Ureter (tissue), 1 donor: ENCODE results near the gene YY1. TPM values are rescaled to one million over a fixed set of nuclear protein-coding genes. Genes with fewer than 3 reads are reported as not detected.
"Not testable (repeated sequence)": the region's sequence is repeated elsewhere in the genome, so short reads cannot be mapped to it uniquely, and the experiment has no call there.

Experiments
- DNase-seq: peaks from one replicate; pipeline ENCODE4 v3.0.0-alpha.2; 2020; ENCODE audit warnings: low spot score
- total RNA-seq: library from RNA; stranded (reverse); gene quantifications from one replicate; pipeline ENCODE4 v1.2.4, GENCODE V29; 2023
- donor health status: DM: yes; HTN: yes; CAD: no.

Gene YY1
- total RNA-seq, 1 donor from 2014 or later = 79.4 TPM

DNA sequence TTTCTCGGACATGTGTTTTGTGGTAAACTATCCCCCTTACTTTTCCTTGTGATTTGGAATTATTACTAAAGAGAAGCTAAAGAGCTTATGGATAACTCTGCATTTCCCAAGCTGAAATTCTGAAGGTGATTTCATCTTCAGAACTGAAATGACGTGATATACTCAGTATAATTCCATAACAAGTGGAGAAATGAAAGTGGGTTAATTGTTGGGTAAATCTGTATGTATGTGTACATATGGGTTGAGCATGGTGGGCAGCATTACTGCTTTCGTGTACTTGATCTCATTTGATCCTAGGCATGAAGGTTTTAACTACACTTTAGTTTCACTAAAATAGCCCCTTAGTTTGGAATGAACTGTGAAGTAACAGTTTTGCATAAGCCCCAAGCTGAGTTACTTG, 4.1 kb downstream of the YY1 start:
- DNase-seq = no peak

DNA sequence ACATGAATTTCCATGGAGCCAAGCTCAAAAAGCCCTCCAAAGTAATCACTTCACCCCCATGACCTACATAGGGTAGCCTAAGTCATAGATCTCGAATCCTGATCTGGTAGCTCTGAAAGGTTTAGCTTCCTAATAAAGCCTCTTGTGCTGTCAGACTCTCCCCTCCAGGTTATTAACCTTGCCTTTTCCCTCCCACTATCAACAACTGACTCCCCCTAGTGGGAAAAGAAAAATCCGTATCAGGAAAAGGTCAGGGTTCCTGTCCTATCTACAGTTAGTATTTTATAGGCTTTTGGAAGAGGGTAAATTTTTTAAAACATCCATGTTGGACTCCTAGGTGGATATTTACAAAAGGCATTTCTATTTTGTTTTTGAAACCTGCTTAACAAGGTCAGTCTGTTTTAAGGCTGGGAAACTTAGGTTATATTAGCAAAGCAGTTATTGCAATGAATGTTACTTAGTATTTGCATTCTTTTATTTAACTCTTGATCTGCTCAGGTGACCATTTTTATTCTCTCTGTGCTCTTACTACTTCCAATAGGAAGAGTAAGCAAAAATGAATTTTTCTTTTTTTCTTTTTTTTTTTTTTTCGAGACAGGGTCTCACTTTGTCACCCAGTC, 8.0 kb downstream of the YY1 start:
- DNase-seq = no peak

DNA sequence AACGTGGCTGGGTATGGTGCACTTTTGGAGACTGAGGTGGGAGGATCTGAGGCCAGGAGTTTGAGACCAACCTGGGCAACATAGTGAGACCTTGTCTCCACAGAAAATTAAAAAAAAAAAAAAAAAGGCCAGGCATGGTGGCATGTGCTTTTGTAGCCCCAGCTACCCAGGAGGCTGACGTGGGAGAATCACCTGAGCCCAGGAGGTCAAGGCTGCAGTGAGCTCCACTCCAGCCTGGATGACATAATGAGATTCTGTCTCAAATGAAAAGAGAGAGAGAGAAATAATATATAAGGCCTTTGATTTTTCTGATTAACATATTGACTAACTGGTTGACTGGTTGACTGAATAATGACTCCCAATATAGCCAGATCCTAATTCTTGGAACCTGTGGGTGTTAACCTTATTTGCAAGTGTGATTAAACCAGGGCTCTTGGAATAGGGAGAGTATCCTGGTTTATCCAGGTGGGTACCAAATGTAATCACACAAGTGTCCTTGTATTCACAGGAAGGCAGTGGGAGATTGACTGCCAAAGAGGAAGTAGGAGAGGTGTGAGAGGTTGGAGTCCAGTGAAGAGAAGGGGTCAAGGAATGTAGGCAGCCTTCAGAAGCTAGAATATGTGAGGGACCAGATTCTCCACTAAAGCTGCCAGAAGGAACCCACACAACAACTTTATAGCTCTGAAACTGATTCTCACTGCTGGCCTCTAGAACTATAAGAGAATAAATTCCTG, 12.0 kb downstream of the YY1 start:
- DNase-seq = no peak

DNA sequence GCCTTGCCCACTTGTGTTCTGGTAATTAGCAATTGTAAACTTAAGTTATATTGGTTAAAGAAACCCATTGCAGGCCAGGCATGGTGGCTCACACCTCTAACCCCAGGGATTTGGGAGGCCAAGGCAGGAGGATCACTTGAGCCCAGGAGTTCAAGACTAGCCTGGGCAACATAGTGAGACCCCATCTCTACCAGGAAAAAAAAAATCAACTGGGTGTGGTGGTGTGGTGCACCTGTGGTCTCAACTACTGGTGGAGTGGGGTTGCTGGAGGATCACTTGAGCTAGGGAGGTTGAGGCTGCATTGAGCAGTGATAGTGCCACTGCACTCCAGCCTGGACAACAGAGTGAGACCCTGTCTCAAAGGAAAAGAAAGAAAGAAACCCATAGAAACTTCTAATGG, 13.7 kb downstream of the YY1 start:
- DNase-seq = no peak

DNA sequence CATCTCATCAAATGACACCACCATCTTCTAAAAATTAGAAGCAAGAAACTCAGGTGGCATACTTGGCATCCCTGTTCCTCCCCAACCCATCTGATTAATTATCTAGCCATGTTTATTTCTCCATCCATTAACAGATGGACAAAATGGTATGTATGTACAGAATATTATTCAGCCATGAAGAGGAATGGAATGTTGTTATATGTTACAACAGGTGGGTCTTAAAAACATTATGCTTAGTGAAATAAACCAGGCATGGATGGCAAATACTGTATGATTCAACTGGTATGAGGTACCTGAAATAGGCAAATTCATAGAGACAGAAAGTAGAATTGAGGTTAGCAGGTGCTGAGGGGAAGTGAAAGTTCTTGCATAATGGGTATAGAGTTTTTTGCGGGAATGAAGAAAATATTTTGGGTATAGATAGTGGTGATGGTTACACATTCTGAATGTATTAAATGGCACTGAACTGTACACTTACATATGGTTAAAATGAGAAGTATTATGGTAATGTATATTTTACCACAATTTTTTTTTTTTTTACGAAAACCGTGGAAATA, 17.5 kb downstream of the YY1 start:
- no peak for DNase-seq

DNA sequence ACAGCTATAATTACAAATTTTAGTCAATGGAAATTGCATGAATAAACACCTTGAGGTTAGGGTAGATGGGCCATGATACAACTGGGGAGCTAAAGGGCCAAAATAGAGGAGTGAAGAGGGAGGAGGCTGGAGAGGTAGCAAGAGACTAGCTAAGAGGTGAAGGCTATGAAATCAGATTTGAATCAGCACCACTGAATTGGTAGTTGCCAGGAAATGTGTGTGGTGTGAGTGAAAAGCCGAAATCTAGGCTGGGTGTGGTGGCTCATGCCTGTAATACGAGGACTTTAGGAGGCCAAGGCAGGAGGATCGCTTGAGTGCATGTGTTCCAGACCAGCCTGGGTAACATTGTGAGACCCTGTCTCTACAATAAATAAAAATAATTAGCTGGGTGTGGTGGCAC, 22.7 kb downstream of the YY1 start:
- no peak for DNase-seq

DNA sequence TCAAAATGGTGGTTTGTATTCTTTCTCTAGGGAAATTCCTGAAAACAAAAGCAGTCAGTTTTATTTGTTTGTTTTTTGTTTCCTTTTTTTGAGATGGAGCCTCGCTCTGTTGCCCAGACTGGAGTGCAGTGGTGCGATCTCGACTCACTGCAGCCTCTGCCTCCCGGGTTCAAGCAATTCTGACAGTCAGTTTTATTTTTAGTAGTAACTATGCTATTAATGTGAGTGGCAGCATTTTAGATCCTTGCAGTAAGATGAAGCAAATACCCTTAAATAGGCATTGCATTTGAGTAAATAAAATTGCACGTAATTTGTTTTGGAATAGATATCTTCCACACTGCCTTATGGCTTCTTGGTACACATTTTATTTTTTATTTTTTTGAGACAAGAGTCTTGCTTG, 23.6 kb downstream of the YY1 start:
- DNase-seq = no peak

DNA sequence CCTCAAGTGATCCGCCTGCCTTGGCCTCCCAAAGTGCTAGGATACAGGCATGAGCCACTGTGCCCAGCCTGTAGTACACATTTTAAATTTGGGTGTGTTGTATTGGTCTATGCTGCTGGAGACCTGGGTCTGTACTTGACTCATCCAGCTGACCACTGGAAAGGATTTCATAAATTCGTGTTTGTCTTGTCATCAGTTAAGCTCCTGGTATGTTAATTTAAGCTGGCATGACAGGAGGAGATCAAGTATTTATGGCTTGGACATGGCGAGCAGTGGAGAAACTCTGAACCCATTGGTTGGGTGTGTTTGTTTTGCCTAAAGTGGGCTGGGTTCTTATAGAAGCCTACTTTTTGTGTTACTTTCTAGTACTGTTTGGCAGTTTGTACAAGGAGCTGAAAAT, 24.2 kb downstream of the YY1 start:
- no peak for DNase-seq

DNA sequence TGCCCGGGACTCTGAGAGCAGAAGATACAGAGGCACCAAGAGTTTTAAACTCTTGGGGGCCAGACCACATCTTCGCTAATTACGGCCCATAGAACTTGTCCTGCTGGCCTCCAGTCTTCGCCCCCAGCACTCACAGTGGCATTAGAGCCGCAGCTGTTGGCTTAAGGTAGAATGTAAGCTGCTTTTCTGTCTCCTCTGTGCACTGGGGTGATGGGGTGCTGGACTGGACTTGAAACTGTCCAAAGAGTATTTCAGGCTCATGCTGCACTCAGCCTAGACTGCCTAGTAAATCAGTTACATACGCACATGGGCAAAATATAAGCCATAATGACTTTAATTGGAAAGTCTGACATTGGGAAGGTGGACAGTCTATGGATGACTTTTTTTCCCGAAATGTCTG, 29.0 kb downstream of the YY1 start:
- no peak for DNase-seq

DNA sequence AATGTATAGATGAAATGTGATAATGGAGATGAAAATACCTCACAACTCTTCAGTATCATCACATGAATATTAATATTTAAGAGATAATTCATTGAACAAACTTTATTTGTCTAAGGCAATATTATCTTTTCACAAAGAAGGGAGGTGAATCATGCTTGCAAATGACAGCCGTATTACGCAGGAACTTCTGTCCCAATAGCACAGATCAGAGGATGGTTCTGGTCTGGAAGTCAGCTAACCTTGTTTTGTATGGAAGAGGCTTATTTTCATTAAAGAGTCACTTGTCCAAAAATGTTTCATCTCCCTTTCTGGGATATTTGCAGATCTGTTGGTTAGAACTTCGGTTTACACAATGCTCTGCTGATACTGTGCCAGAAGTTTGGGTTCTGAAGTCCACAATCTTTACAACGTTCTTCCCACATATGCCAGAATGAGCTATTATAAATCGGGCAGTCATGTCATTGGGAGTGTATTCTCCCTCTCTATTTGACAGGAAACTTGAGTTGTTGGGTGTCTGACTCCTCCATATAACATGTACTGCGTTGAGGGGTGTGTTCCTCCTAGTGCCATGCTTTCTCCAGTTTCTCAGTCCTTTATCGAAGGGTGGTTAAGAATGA, 29.8 kb downstream of the YY1 start:
- no peak for DNase-seq

DNA sequence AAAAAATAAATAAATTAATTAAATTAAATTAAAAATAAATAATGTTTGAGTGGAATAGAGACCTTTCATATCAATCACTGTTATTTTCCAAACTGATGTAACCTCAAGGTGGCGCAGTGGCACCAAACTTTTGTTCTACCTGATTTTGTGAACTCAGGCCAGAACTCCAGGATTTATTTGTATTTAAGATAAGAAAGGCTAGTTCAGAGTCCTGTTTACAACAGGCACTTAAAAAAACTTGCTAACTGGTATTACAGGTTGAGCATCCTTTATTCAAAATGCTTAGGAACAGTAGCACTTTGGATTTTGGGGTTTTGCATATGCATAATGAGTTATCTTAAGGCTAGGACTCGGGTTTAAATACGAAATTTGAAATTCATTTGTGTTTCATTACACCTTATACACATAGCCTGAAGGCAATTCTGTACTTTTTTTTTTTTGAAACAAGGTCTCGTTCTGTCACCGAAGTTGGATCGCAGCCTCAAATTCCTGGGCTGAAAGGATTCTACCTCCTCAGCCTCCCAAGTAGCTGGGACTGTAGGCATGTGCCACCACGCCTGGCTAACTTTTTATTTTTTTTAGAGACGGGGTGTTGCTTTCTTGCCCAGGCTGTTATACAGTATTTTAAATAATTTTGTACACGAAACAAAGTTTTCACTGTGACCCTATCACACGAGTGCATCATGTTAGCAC, 32.4 kb downstream of the YY1 start:
- no peak for DNase-seq

DNA sequence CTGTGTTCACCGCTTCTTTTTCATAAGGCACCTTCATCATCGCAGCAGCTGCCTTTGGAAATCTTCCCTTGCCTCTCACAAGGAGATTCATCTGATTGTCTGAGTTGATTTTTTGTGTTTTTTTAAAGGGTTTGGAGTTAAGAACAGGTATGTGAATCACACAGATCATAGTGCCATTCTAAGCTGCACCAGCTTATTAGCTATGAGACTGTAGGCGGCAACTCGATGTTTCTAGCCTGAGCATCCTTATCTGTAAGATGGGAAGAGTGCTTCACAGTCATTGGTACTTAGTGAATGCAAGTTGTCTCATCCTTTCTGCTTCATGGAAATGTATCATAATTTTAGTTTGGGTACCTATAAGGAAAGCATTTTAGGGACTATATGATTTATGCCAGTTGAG, 35.3 kb downstream of the YY1 start:
- DNase-seq = no peak

DNA sequence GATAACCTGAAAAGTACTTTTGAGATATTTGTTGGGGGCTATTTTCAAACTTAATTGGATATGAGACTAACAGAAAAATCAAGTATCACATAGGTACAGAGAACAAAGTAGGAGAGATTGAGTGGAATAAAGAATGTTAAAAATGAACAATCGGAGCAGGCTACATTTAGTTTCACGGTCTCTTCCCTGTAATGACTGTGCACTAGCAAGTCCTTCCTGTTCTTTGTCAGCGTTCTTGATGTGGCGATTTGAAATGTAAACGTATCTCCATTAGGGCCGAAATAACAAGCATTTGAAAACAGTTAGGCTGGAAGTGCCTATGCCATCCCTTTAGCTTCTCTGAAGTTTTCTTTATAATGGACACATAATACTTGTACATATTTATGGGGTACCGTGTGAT, 36.3 kb downstream of the YY1 start:
- DNase-seq = no peak

DNA sequence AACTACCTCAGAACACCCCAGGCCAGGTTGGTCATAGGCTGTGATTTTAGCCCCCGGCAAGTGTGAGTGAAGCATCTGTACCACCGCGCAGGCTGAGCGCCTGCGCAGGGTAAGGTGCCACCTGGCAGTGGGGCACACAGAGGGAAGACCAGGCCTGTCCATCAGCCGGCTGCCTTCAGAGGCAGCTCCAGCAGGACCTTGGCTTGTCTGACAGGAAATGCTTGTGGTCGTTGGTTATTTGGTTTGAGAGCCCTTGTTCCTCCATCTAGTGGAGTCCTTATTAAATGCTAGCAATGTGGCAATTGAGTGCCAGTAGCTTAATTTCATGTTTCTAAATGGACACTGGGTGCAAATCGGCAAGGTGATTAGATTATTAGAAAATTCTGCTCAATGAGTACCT, 39.8 kb downstream of the YY1 start:
- DNase-seq = no peak

DNA sequence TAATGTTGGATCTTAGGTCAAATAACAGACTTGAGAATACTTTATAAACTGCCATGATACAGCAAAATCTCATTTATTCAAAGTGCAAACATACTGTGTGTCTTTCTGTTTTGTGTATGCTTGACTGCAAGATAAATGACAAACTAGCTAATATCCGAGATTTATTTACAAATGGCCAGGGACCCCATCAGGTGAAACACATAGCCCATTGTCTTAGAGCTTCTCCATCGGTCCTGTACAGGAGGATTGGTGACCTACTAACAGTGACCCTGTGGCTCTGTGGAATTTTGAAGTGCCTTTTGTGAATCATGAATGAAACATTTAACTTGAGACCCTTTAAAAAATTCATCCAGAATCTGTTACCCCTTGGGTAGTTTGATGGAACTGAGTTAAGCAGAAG, 40.2 kb downstream of the YY1 start:
- DNase-seq = no peak

DNA sequence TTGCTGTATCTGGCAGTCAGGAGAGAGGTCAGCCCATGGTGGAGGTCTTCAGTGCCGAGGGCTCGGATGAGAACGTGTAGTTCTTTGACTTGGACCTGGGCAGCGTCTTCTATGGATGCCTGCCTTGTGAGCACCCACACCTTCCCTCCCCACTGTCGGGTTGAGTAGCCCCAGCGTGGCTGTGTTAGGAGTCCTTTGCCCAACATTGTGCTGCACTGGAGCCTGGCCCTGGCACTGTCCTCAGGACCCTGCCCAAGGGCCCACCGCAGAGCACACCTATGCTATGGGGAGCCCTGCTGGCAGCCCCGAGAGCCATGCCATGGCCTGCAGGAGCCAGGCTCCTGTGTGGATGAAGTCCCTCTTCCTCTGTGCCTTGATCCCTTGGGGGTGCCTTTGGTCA, 40.6 kb downstream of the YY1 start:
- no peak for DNase-seq

DNA sequence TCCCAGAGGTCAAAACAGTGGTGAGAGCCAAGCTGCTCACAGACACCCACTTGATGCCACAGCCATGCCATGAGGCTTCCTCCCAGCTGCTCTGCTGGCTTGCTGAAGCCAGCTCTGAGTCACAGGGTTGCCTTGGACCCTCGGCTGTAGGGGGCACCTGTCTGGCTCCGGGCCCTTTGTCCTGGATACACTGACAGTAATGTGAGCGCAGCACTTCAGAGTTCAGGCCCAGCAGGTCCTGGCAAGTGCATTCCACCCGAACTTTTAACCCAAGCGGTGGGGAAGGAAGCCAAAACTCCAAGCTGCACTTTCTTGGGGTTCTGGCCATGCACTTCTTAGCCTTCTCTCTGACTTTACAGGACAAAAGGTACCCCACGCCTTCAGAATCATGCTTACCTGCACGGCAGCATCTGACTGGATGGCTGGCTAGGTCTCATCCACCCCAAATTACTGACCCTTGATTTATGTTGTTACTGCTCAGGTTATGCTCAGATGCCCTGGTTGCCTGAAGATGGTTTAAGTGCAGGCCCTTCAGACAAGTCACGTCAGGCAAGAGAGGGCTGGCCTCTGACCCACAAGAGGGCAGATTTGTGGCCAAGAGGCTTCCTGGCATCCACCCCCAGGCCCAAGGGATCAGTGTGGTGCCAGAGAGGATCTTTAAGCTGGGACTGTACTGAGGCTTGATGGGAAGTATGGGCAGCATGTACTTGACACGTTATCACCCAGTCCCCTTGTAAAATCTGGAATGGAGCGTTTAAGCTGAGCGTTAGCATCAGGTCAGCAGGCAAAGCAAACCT, 42.5 kb downstream of the YY1 start:
- no peak for DNase-seq

DNA sequence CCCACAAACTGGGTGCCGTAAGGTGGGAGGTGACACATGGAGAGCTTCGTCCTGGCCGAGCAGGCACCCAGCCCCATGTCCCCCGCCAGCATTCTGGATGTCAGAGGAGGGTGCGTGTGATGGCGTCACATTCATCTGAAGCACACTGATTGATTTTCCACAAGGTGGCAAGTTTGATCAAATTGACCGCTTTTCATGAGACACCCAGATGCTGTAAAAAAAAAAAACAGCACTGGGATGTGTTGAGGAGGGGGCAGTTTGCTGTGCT, 43.1 kb downstream of the YY1 start:
- DNase-seq = no peak

DNA sequence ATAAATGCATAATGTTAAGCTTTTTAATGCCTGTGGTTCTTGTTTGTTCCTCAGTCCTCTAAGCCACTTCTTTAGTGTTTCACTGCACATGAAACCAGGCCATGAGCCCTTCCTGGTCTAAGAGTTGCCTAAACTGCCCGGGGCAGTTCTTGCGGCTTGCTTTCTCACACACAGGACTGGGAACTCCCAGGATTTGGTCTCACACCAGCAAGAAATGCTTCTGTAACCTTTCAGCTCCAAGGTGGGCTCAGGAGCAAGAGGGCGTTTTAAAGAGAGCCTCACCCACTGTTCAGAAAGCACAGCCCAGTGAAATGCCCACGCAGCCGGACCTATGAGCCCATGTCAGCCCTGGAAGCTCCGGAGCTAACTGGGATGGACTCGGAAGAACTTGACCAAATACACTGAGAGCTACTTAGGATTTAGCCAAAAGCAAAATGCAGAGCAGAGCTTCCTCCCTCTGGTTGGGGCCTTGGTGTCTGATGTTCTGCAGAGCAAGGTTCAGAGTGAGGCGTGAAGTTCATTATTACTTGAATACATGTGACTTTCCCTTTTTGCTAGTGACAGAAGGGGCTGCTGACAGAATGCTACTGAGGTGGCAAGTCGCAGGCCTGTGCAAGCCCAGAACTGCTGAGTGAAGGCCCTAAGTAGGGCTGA, 43.9 kb downstream of the YY1 start:
- no peak for DNase-seq

DNA sequence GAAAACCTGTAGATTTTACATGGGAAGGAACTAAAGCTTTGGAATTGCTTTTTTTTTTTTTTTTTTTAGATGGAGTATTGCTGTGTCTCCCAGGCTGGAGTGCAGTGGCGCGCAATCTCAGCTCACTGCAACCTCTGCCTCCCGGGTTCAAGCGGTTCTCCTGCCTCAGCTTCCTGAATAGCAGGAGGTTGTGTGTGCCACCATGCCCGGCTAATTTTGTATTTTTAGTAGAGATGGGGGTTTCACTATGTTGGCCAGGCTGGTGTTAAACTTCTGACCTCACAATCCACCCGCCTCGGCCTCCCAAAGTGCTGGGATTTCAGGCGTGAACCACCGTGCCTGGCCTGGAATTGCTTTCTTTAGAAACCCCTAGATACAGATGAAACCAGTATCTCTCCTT, 44.5 kb downstream of the YY1 start:
- not testable (repeated sequence) for DNase-seq
